Measurements from ENCODE around the gene AGAP2. TPM values are rescaled to one million over a fixed set of nuclear protein-coding genes. Genes with fewer than 3 reads are reported as not detected.

The AGAP2 gene
- total and polyA plus RNA-seq, 2 donors (not counting 1 experiment from before 2014, with no cell fraction given): 22.2 to 27.0 TPM

- CTCF ChIA-PET: no interaction called here
- Histone ChIP-seq H3K9me3 (ENCODE audit: control extremely low read depth in 1 of 3, control insufficient read depth in 2 of 3, insufficient read depth in 1 of 3, low read length in 2 of 3) (peaks cover 0 to 7% (median 0%) of the 10 kb centered on the region in 3 donors), H4K20me1 (ENCODE audit: control insufficient read depth, insufficient read depth, low read length, poor library complexity, severe bottlenecking) (peaks cover 7% of the 10 kb centered on the region), H3K9ac (ENCODE audit: low read length) (no peak overlapping the region), H3K36me3 (replicated peaks in 1 of 2; ENCODE audit: control extremely low read depth in 1 of 2, control insufficient read depth in 1 of 2, extremely low read depth in 1 of 2, insufficient read depth in 2 of 2, low read length in 1 of 2) (peaks cover 0 to 55% of the 10 kb centered on the region in 2 experiments), H3K79me2 (ENCODE audit: control insufficient read depth, insufficient read depth, low read length) (no peaks in the 10 kb centered on the region), H3K4me2 (replicated peaks; ENCODE audit: low read depth, low read length, poor library complexity, severe bottlenecking) (no peak overlapping the region), H3K4me1 (ENCODE audit: control insufficient read depth in 2 of 2, insufficient read depth in 2 of 2, low read length in 2 of 2) (peaks cover 8 to 16% of the 10 kb centered on the region in 2 donors), H3K4me3 (ENCODE audit: control extremely low read depth in 1 of 5, extremely low read depth in 1 of 5, insufficient read depth in 1 of 5, low read depth in 2 of 5, low read length in 4 of 5) (no peak overlapping the region), H3K27me3 (replicated peaks in 1 of 4; ENCODE audit: control extremely low read depth in 1 of 4, control insufficient read depth in 3 of 4, insufficient read depth in 4 of 4, low read length in 3 of 4) (no peaks in the 10 kb centered on the region), H2AFZ (ENCODE audit: insufficient read depth, low read depth, low read length, poor library complexity, severe bottlenecking) (no peak overlapping the region), H3K27ac (ENCODE audit: low read length in 2 of 2) (no peak overlapping the region)
- no peak for ATAC-seq (ENCODE audit: low read depth)
- Mint-ChIP-seq H3K27ac (no peak overlapping the region), H3K4me1 (peaks cover 16% of the 10 kb centered on the region), H3K4me3 (no peak overlapping the region), H3K9me3 (ENCODE audit: insufficient read depth) (no peaks in the 10 kb centered on the region), H3K27me3 (no peaks in the 10 kb centered on the region)
- intact Hi-C loops (cut with micrococcal nuclease): no loop called here
- no peak for TF ChIP-seq EZH2 (IDR thresholded peaks at IDR 0.05; ENCODE audit: borderline replicate concordance, insufficient read depth, low read depth, low read length, poor library complexity, severe bottlenecking)
- no peak for TF ChIP-seq CTCF (IDR thresholded peaks at IDR 0.05)
- no peak for DNase-seq
- 98% methylated on average over 73 of the region's 76 CpGs for WGBS (ENCODE audit: insufficient coverage)
- POLR2A ChIA-PET: no interaction called here
These were observed 11.4 kb downstream of the AGAP2 start for GRCh38 chr12:57726884-57727757.
